IPS-18a (cell line): ENCODE measurements around the gene ITGBL1.

Experiments used
- H3K27ac ChIP-seq: one replicate; pipeline ENCODE4 v1.5.1; 2013; ENCODE audit warnings: low read length
- H3K27me3 ChIP-seq: one replicate; pipeline ENCODE4 v1.6.1; 2013; ENCODE audit warnings: mild to moderate bottlenecking, low read length; ENCODE audit not compliant: control insufficient read depth, insufficient read depth
- H3K36me3 ChIP-seq: one replicate; pipeline ENCODE4 v1.6.1; 2013; ENCODE audit warnings: low read depth, low read length; ENCODE audit not compliant: control insufficient read depth
- H3K4me1 ChIP-seq: one replicate; pipeline ENCODE4 v1.6.1; 2013; ENCODE audit warnings: low read depth, low read length; ENCODE audit not compliant: control insufficient read depth
- H3K4me3 ChIP-seq: one replicate; pipeline ENCODE4 v1.5.1; 2013; ENCODE audit warnings: low read length
- H3K9ac ChIP-seq: one replicate; pipeline ENCODE4 v1.6.1; 2013; ENCODE audit warnings: mild to moderate bottlenecking, low read length, moderate library complexity
- H3K9me3 ChIP-seq: one replicate; pipeline ENCODE4 v1.6.1; 2013; ENCODE audit warnings: low read depth, low read length; ENCODE audit not compliant: control insufficient read depth

Gene ITGBL1

GRCh38 chr13:101640788-101641400 lies 188.4 kb downstream of the ITGBL1 start:
- no peak overlapping the region for H3K27ac ChIP-seq
- H3K27me3 ChIP-seq: no peaks in the 10 kb centered on the region
- no peaks in the 10 kb centered on the region for H3K9me3 ChIP-seq
- H3K36me3 ChIP-seq: no peaks in the 10 kb centered on the region
- no peak overlapping the region for H3K4me3 ChIP-seq
- H3K4me1 ChIP-seq: no peaks in the 10 kb centered on the region
- H3K9ac ChIP-seq: no peak overlapping the region

GRCh38 chr13:101645871-101646270 lies 193.4 kb downstream of the ITGBL1 start:
- H3K4me3 ChIP-seq: no peak overlapping the region
- no peaks in the 10 kb centered on the region for H3K27me3 ChIP-seq
- no peaks in the 10 kb centered on the region for H3K9me3 ChIP-seq
- no peak overlapping the region for H3K9ac ChIP-seq
- no peaks in the 10 kb centered on the region for H3K36me3 ChIP-seq
- H3K27ac ChIP-seq: no peak overlapping the region
- H3K4me1 ChIP-seq: no peaks in the 10 kb centered on the region

GRCh38 chr13:101647760-101648159 lies 195.3 kb downstream of the ITGBL1 start:
- H3K9me3 ChIP-seq: no peaks in the 10 kb centered on the region
- no peak overlapping the region for H3K4me3 ChIP-seq
- H3K36me3 ChIP-seq: no peaks in the 10 kb centered on the region
- no peaks in the 10 kb centered on the region for H3K27me3 ChIP-seq
- H3K9ac ChIP-seq: no peak overlapping the region
- H3K4me1 ChIP-seq: no peaks in the 10 kb centered on the region
- H3K27ac ChIP-seq: no peak overlapping the region

DNA sequence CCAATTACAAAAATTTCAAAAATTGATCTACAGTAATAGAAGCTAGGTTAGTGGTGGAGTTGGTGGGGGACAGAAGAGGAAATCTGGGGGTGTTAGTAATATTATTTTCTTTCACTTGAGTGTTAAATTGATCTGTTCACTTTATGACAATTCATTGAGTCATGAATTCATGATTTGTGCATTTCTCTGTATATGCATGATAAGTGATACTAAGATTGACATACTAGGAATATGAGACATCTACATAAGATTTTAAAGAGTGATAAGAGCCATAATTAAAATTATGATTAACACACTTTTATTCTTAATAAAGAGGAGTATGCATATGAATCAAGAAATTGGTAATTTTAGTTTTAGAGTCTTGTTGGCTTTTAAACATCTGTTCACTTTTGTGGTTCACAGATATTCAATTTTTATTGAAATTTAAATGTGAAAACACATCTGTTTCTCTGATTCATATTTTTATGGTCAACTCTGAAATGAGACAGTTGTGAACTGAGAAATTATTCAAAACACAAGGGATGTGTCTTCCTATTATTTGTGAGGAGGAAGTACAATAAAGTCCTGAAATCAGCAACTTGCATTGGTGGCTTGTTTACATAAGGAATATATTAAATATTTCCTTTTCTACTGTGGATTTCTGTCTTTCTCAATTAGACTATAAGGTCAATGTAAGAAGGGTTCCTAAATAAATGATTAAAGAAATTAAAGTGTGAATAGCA lies 196.5 kb downstream of the ITGBL1 start:
- Histone ChIP-seq H3K9me3 (no peaks in the 10 kb centered on the region), H3K4me1 (no peaks in the 10 kb centered on the region), H3K9ac (no peak overlapping the region), H3K27me3 (no peaks in the 10 kb centered on the region), H3K4me3 (no peak overlapping the region), H3K36me3 (no peaks in the 10 kb centered on the region), H3K27ac (no peak overlapping the region)

DNA sequence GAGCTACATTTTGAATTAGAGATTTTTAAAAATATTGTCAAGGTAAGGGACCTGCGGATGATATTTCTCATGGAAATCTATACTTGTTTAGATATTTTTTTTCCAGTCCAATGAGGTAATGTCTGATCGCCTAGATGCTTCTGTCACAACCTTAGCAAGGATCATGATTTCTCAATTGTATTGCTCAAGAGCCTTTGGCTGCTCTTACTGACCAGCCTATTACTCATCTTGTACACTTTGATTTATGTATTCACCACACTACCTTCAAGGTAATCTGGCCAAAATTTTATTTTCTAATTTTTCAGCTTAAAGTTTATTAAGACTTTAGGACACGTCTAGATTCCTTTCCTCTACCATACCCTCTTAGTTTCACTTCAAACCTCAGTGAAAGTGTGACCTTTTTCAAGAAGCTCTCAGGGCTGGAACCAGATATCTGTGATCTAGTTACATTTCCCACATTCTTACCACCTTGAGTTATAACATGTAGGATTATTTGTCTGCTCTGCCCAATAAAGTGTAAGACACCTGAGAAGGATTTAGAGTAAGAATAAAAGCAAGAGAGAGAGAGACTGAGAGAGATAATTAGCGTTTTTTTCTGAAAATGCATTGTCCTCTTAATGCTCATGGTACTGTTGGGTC lies 197.1 kb downstream of the ITGBL1 start:
- Histone ChIP-seq H3K27ac (no peak overlapping the region), H3K9me3 (no peaks in the 10 kb centered on the region), H3K9ac (no peak overlapping the region), H3K27me3 (no peaks in the 10 kb centered on the region), H3K36me3 (no peaks in the 10 kb centered on the region), H3K4me3 (no peak overlapping the region), H3K4me1 (no peaks in the 10 kb centered on the region)

- H3K4me1 ChIP-seq: no peaks in the 10 kb centered on the region
- no peaks in the 10 kb centered on the region for H3K27me3 ChIP-seq
- H3K4me3 ChIP-seq: no peak overlapping the region
- no peaks in the 10 kb centered on the region for H3K36me3 ChIP-seq
- no peak overlapping the region for H3K27ac ChIP-seq
- H3K9me3 ChIP-seq: no peaks in the 10 kb centered on the region
- H3K9ac ChIP-seq: no peak overlapping the region
Measured at GRCh38 chr13:101654883-101655282, 202.4 kb downstream of the ITGBL1 start.

- Histone ChIP-seq H3K27ac (no peak overlapping the region), H3K9ac (no peak overlapping the region), H3K36me3 (no peaks in the 10 kb centered on the region), H3K4me1 (no peaks in the 10 kb centered on the region), H3K9me3 (no peaks in the 10 kb centered on the region), H3K4me3 (no peak overlapping the region), H3K27me3 (no peaks in the 10 kb centered on the region)
Measured at GRCh38 chr13:101655435-101655834, 203.0 kb downstream of the ITGBL1 start.

- no peaks in the 10 kb centered on the region for H3K36me3 ChIP-seq
- H3K27ac ChIP-seq: no peak overlapping the region
- no peaks in the 10 kb centered on the region for H3K9me3 ChIP-seq
- H3K4me1 ChIP-seq: no peaks in the 10 kb centered on the region
- H3K27me3 ChIP-seq: no peaks in the 10 kb centered on the region
- H3K4me3 ChIP-seq: no peak overlapping the region
- H3K9ac ChIP-seq: no peak overlapping the region
Measured at GRCh38 chr13:101660711-101661110, 208.2 kb downstream of the ITGBL1 start.

DNA sequence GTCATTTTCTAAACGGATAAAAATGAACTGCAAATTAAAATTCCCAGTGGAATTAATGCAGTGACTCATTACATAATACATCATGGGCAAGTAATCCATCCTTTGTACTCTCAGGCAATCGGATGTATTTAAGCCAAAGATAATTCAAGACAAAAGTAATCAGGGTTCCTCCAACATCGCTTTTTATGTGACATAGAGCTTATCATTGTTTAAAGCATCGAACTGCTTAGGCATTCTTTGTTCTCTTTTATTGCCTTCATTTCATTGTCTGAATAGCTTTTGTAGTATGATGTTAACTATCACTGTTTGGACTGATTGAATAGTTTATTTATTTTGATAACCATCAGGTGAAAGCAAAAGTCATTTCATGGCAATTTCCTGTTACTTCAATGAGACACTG lies 209.4 kb downstream of the ITGBL1 start:
- H3K4me1 ChIP-seq: no peaks in the 10 kb centered on the region
- H3K9ac ChIP-seq: no peak overlapping the region
- no peaks in the 10 kb centered on the region for H3K27me3 ChIP-seq
- no peak overlapping the region for H3K4me3 ChIP-seq
- H3K27ac ChIP-seq: no peak overlapping the region
- no peaks in the 10 kb centered on the region for H3K9me3 ChIP-seq
- H3K36me3 ChIP-seq: no peaks in the 10 kb centered on the region

GRCh38 chr13:101673360-101674105 lies 221.1 kb downstream of the ITGBL1 start:
- Histone ChIP-seq H3K4me3 (no peak overlapping the region), H3K27me3 (no peaks in the 10 kb centered on the region), H3K9ac (no peak overlapping the region), H3K36me3 (no peaks in the 10 kb centered on the region), H3K4me1 (no peaks in the 10 kb centered on the region), H3K27ac (no peak overlapping the region), H3K9me3 (no peaks in the 10 kb centered on the region)

DNA sequence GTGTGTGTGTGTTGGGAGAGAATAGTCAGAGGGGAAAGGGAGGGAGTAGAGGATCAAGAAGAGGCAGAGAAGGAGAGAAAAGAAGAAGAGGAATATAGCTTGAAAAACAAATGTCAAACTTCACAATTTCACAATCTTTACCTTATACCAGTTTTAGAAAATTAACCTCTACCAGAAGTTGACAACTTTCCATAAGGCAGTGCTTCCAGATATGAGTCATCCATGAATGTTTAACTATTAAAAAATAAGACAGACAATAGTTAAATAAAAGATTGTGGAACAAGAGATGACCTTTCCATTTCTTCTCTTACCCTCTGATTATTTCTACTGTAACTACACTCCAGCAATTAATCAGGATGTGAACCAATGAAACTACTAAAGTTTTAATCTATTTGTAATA lies 229.4 kb downstream of the ITGBL1 start:
- Histone ChIP-seq H3K4me1 (no peaks in the 10 kb centered on the region), H3K4me3 (no peak overlapping the region), H3K9ac (no peak overlapping the region), H3K27ac (no peak overlapping the region), H3K36me3 (no peaks in the 10 kb centered on the region), H3K27me3 (no peaks in the 10 kb centered on the region), H3K9me3 (no peaks in the 10 kb centered on the region)
